Urinary bladder (tissue), 4 donors: ENCODE results near the gene NRXN3. TPM values are rescaled to one million over a fixed set of nuclear protein-coding genes. Genes with fewer than 3 reads are reported as not detected.

ENCODE experiments used
- DNase-seq: peaks from one replicate; pipeline ENCODE4 v3.0.0-alpha.2; 2015; ENCODE audit errors: extremely low spot score
- H3K27ac ChIP-seq: one replicate; pipeline ENCODE4 v1.5.1; 2013; ENCODE audit warnings: low read depth, mild to moderate bottlenecking, moderate library complexity
- H3K36me3 ChIP-seq: one replicate; pipeline ENCODE4 v1.6.1; 2013; ENCODE audit warnings: mild to moderate bottlenecking, moderate library complexity; ENCODE audit not compliant: insufficient read depth
- H3K4me1 ChIP-seq: one replicate; pipeline ENCODE4 v1.6.1; 2013; ENCODE audit warnings: mild to moderate bottlenecking, moderate library complexity; ENCODE audit not compliant: insufficient read depth
- H3K4me3 ChIP-seq: one replicate; pipeline ENCODE4 v1.5.1; 2013; ENCODE audit warnings: low read depth, low read length
- WGBS: extraction: QIAGEN DNeasy Blood & Tissue Kit; methylation state at CpG from one replicate; pipeline ENCODE4 v1.1.7; 2013; 5-methylcytosine and 5-hydroxymethylcytosine counted together
- polyA plus RNA-seq: library from polyadenylated mRNA; stranded (reverse); fragments of 200-250 nt; gene quantifications from one replicate; pipeline ENCODE4 v1.2.3, GENCODE V29; 2013
- total RNA-seq: library from RNA; depleted of rRNA; stranded (reverse); fragments of >200 nt; gene quantifications from one replicate; pipeline ENCODE4 v1.2.3, GENCODE V29; 2014
- donor health status: healthy with polysubstance abuse.
- donor health status: healthy.

NRXN3 gene
- total and polyA plus RNA-seq, 2 donors, result 3.9 to 6.7 TPM

- no peak overlapping the region for H3K4me3 ChIP-seq
- WGBS, result 77% methylated on average over 4 of the region's 4 CpGs
- no peak overlapping the region for H3K27ac ChIP-seq
- H3K36me3 ChIP-seq, result no peaks in the 10 kb centered on the region
- DNase-seq, result no peak
- H3K4me1 ChIP-seq, result no peaks in the 10 kb centered on the region
These were observed 192.8 kb downstream of the NRXN3 start for GRCh38 chr14:78363008-78363407.

GRCh38 chr14:78367355-78367754, 197.2 kb downstream of the NRXN3 start:
- H3K27ac ChIP-seq, result no peak overlapping the region
- no peaks in the 10 kb centered on the region for H3K36me3 ChIP-seq
- no peak for DNase-seq
- H3K4me3 ChIP-seq, result no peak overlapping the region
- H3K4me1 ChIP-seq, result no peaks in the 10 kb centered on the region

DNA sequence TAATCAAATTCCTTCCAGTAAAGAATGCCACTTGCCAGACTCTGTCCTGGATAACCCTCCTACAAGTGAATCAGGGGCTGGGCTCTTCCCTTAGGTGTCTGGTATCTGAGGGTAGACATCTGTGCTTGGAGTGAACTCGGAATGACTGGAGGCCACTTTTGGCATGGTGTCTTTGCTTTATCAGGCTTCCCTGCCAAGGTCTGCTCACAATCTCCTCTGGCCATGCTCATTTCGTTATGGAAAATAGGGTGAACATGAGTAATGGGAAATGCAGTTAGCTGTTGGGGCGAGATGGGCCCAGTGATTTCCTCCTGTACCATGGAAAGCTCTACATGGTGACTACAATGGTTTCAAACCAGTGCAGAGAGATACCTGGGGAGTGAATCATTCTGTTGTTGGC, 212.9 kb downstream of the NRXN3 start:
- Histone ChIP-seq H3K4me3 (no peak overlapping the region), H3K4me1 (no peaks in the 10 kb centered on the region), H3K36me3 (no peaks in the 10 kb centered on the region), H3K27ac (no peak overlapping the region)
- DNase-seq, result no peak
- 64% methylated on average over 3 of the region's 3 CpGs for WGBS

DNA sequence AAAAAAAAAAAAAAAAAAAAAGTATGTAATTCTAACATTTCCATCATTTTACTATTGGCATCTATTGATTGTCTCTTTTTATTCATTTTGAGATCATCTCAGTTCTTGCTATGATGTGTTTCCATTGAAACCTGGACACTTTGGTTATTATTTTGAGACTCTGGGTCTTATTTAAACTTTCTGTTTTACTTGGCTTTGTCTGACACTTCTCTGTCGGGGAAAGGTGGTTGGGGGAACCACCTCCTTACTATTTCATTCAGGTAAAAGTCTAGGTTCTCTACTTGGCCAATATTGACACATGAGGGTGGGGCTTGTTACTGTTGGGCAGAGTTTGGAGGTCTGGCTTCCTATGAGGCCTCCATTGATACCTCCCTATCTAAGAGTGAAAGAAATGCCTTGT, 228.0 kb downstream of the NRXN3 start:
- 66% methylated on average over 1 of the region's 1 CpG for WGBS

DNA sequence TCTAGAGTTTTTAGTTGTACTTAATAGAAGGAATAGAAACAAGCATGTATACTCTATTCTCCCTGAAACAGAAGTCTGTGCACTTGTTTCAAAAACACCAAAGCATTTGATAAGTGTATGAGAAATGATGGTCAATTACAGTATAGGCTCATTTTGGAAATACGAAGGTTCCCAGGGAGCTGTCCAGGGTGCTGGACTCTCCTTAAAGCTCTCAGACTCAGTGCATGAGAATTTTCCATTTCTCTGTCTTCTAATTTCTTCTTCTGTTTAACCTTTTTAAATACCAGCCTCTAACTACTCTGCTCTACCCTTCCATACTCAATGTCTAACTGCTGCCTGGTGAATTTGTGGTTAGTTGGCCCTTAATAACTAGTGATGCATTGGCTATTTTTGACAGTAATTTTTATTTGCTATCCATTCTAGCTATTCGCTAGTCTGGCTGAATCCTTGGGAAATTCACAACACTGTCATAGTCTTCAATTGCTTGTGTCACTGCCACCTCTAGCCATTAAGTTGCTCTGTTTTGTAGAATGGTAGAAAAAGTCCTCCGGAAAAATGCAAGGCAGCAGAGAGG, 229.2 kb downstream of the NRXN3 start:
- Histone ChIP-seq H3K36me3 (no peaks in the 10 kb centered on the region), H3K4me3 (no peak overlapping the region), H3K4me1 (no peaks in the 10 kb centered on the region), H3K27ac (no peak overlapping the region)
- WGBS, result 59% methylated on average over 3 of the region's 3 CpGs
- DNase-seq, result no peak

More for the DNA sequence above, 228.0 kb downstream of the NRXN3 start:
- no peaks in the 10 kb centered on the region for H3K36me3 ChIP-seq
- no peaks in the 10 kb centered on the region for H3K4me1 ChIP-seq
- no peak for DNase-seq
- no peak overlapping the region for H3K27ac ChIP-seq
- no peak overlapping the region for H3K4me3 ChIP-seq

DNA sequence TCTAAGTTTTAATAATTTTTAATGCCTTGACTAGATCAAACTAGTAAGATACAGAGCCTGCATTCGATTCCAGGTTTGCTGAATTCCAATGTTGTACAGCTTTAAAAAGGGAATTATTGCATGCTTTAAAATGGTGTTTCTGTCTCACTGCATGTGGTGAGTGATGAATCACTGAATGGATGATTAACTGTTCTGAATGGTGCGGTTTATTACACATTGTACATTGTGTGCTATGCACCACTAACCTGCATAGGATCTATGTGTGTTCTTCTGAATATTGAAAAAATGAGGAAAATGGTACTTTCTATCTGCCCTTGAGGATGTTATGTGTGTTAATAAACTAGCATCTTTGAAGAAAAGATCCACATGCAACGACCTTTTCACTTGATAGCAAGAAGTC, 231.7 kb downstream of the NRXN3 start:
- Histone ChIP-seq H3K27ac (no peak overlapping the region), H3K4me3 (no peak overlapping the region), H3K4me1 (no peaks in the 10 kb centered on the region), H3K36me3 (no peaks in the 10 kb centered on the region)
- DNase-seq, result no peak
- 79% methylated on average over 3 of the region's 3 CpGs for WGBS

GRCh38 chr14:78403278-78403815, 233.2 kb downstream of the NRXN3 start:
- no peak for DNase-seq
- Histone ChIP-seq H3K27ac (no peak overlapping the region), H3K4me3 (no peak overlapping the region), H3K4me1 (no peaks in the 10 kb centered on the region), H3K36me3 (no peaks in the 10 kb centered on the region)
- 21% methylated on average over 8 of the region's 8 CpGs for WGBS

GRCh38 chr14:78405079-78405856, 235.1 kb downstream of the NRXN3 start:
- Histone ChIP-seq H3K27ac (no peak overlapping the region), H3K36me3 (no peaks in the 10 kb centered on the region), H3K4me3 (no peak overlapping the region), H3K4me1 (no peaks in the 10 kb centered on the region)
- DNase-seq, result no peak
- WGBS, result 61% methylated on average over 6 of the region's 6 CpGs

DNA sequence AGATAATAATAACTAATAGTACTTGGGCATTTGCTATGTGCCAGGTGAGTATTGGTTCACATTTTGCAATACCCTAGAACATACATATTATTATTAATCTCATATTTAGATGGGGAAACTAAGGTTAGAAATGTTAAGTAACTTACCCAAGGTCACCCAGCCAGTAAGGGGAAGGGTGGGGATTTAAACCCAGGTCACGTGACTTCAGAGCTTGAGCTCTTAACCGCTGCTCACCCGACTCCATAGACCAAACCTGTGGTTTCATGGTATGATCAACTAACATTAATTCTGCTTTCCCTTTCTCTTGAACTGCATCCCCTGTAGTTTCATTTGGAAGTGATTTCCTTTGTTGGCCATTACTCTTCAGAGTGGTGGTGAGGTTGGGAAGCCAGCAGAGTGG, 242.3 kb downstream of the NRXN3 start:
- 84% methylated on average over 3 of the region's 3 CpGs for WGBS
- no peaks in the 10 kb centered on the region for H3K4me1 ChIP-seq
- no peak overlapping the region for H3K4me3 ChIP-seq
- no peak for DNase-seq
- H3K36me3 ChIP-seq, result no peaks in the 10 kb centered on the region
- no peak overlapping the region for H3K27ac ChIP-seq

DNA sequence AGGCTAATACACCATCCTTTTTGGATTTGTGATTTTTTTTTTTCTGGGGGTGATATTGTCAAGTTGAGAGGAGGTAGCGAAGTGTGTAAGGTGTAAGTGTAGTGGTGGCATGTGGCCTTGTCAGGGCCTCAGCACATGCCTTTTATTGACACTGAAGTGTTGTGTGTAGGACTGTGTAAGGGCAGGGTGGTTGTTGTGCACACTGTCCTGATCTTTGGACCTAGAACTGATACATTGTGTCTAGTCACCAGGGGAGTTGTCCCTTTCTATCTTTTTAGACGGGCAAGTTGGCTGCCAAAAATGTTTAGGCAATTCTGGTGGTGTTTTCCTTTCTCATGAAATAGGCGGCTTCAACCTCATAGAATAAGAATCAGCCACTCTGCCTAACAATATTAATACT, 244.0 kb downstream of the NRXN3 start:
- Histone ChIP-seq H3K27ac (no peak overlapping the region), H3K4me3 (no peak overlapping the region), H3K36me3 (no peaks in the 10 kb centered on the region), H3K4me1 (no peaks in the 10 kb centered on the region)
- DNase-seq, result no peak
- 78% methylated on average over 3 of the region's 3 CpGs for WGBS

- H3K4me1 ChIP-seq, result no peaks in the 10 kb centered on the region
- DNase-seq, result no peak
- no peak overlapping the region for H3K4me3 ChIP-seq
- 83% methylated on average over 3 of the region's 3 CpGs for WGBS
- no peak overlapping the region for H3K27ac ChIP-seq
- no peaks in the 10 kb centered on the region for H3K36me3 ChIP-seq
These were observed 247.4 kb downstream of the NRXN3 start for GRCh38 chr14:78417532-78417931.

- WGBS, result 58% methylated on average over 1 of the region's 1 CpG
- no peak for DNase-seq
- Histone ChIP-seq H3K27ac (no peak overlapping the region), H3K36me3 (no peaks in the 10 kb centered on the region), H3K4me3 (no peak overlapping the region), H3K4me1 (no peaks in the 10 kb centered on the region)
These were observed 254.1 kb downstream of the NRXN3 start for GRCh38 chr14:78424311-78424710.

- 29% methylated on average over 2 of the region's 2 CpGs for WGBS
- Histone ChIP-seq H3K27ac (no peak overlapping the region), H3K36me3 (no peaks in the 10 kb centered on the region), H3K4me3 (no peak overlapping the region), H3K4me1 (no peaks in the 10 kb centered on the region)
- DNase-seq, result no peak
These were observed 255.2 kb downstream of the NRXN3 start for GRCh38 chr14:78425330-78425729.

GRCh38 chr14:78425782-78426181, 255.6 kb downstream of the NRXN3 start:
- DNase-seq, result no peak
- no peaks in the 10 kb centered on the region for H3K4me1 ChIP-seq
- WGBS, result 69% methylated on average over 4 of the region's 4 CpGs

More at GRCh38 chr14:78425782-78426181, 255.6 kb downstream of the NRXN3 start:
- H3K36me3 ChIP-seq, result no peaks in the 10 kb centered on the region
- H3K4me3 ChIP-seq, result no peak overlapping the region
- no peak overlapping the region for H3K27ac ChIP-seq
